GM12891 (cell line): ENCODE data around the gene RDH8. TPM values are rescaled to one million over a fixed set of nuclear protein-coding genes. Genes with fewer than 3 reads are reported as not detected.

Experiments
- DNase-seq: peaks from one replicate; pipeline ENCODE4 v3.0.0; 2011; ENCODE audit warnings: low spot score; ENCODE audit not compliant: insufficient read length
- FAIRE-seq: peaks from 2 replicates; lab custom pipeline; 2011; peaks lifted over from hg19 to GRCh38; lab: Jason Lieb, UNC
- PAX5 ChIP-seq: IDR thresholded peaks from 2 replicates; pipeline ENCODE4 v1.6.1; 2011; ENCODE audit warnings: low read length, moderate library complexity, mild to moderate bottlenecking; ENCODE audit not compliant: insufficient read depth, severe bottlenecking
- POLR2A ChIP-seq: IDR thresholded peaks from 2 replicates; pipeline ENCODE4 v1.6.1; 2011; ENCODE audit warnings: low read depth, low read length, control low read depth
- POLR2AphosphoS5 ChIP-seq: IDR thresholded peaks from 2 replicates; pipeline ENCODE4 v1.6.1; 2011; ENCODE audit warnings: low read depth, low read length, control low read depth
- POU2F2 ChIP-seq: IDR thresholded peaks from 2 replicates; pipeline ENCODE4 v1.6.1; 2011; ENCODE audit warnings: low read depth, mild to moderate bottlenecking, control low read depth, low read length, moderate library complexity
- SPI1 ChIP-seq: IDR thresholded peaks from 2 replicates; pipeline ENCODE4 v1.6.1; 2011; ENCODE audit warnings: low read depth, low read length, control low read depth
- TAF1 ChIP-seq: IDR thresholded peaks from 2 replicates; pipeline ENCODE4 v1.6.1; 2011; ENCODE audit warnings: low read depth, low read length, control low read depth
- polyA plus RNA-seq: library from polyadenylated mRNA; unstranded; fragments of >200 nt; gene quantifications from one replicate; pipeline ENCODE4 v1.2.1, GENCODE V29; 2012; ENCODE audit warnings: low read depth, missing spikeins, inconsistent platforms; ENCODE audit not compliant: missing spikeins

The RDH8 gene, protein sequence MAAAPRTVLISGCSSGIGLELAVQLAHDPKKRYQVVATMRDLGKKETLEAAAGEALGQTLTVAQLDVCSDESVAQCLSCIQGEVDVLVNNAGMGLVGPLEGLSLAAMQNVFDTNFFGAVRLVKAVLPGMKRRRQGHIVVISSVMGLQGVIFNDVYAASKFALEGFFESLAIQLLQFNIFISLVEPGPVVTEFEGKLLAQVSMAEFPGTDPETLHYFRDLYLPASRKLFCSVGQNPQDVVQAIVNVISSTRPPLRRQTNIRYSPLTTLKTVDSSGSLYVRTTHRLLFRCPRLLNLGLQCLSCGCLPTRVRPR
- polyA plus RNA-seq: 0.12 TPM

DNA sequence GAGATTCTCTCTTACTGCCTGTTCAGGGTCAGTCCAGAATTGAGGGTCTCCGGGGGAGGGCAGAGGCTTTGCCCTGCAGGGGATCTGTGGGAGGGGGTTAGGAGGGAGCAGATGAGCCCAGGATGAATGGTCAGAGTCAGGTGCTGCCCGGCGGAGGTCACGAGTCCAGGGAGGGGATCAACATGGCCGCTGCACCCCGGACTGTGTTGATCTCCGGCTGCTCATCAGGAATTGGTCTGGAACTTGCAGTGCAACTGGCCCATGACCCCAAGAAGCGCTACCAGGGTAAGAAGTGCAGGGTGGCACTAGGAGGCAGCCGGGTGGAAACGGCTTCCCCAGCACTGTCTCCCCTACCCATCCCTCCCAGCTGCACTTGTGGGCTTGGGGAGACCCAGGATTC lies at the start of gene RDH8:
TSS of gene RDH8 (plus strand) at position 168 of the 400 bp plus-strand sequence. CDS start at position 183, 15 bp downstream.
- FAIRE-seq: no peak
- DNase-seq: no peak
- TF ChIP-seq TAF1: no peak

DNA sequence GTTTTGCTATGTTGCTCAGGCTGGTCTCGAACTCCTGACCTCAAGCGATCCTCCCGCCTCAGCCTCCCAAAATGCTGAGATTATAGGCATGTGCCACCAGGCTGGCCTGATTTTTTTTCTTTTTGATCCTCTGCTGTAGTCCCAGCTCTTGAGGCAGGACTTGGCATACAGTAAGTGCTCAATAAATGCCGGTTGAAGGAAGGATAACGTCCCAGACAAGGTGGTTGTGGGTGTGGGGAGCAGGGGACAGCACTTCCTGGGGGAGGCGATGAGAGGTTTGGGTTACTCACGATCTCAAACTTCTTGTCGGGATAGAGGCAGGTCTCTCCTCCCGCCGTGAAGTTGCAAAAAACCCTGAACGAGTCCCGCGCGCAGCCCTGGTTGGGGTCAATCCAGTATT lies 47.3 kb upstream of the RDH8 start:
- DNase-seq (no peak), FAIRE-seq (no peak)
- TF ChIP-seq POLR2A: no peak
- TF ChIP-seq POU2F2: no peak
- TF ChIP-seq PAX5: no peak
- no peak for TF ChIP-seq TAF1
- no peak for TF ChIP-seq POLR2AphosphoS5
- TF ChIP-seq SPI1: no peak

DNA sequence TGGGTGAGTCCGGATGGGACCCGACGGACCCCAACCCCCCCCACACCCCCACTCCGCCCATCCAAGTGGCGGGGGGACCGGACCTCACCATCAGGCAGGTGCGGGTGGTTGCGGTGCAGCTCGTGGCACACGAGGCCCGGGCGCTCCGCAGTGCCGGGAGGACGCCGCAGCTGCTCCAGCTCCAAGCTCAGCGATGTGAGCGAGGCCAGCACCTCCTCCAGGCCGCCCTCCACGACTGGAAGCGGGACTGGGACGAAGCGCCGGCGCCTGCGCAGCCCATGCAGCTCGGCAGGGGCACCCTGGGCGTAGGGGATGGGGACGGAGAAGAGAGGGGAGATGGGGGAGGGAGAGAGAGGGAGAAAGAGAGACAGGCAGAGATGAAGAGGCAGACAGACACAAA lies 46.8 kb upstream of the RDH8 start:
- FAIRE-seq (no peak), DNase-seq (no peak)
- TF ChIP-seq PAX5 (no peak), POU2F2 (no peak), TAF1 (no peak), POLR2A (no peak), POLR2AphosphoS5 (no peak), SPI1 (no peak)

DNA sequence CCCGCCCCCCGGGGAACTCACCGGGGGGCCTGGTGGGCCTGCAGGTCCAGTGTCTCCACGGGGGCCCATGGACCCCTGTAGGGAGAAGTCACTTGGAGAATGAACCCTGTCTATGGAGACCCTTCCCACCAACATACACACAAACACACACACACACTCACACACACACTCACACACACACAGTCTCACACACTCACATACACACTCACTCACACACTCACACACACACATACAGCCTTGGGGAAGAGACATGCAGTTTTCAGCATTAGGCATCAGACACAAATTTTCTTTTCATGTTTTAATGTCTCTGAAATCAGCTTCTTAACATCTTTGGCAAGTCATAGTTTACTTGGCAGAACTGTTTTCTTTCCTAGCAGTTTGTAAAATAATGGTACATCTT lies 46.0 kb upstream of the RDH8 start:
- no peak for FAIRE-seq
- TF ChIP-seq POU2F2: no peak
- no peak for TF ChIP-seq TAF1
- no peak for DNase-seq

DNA sequence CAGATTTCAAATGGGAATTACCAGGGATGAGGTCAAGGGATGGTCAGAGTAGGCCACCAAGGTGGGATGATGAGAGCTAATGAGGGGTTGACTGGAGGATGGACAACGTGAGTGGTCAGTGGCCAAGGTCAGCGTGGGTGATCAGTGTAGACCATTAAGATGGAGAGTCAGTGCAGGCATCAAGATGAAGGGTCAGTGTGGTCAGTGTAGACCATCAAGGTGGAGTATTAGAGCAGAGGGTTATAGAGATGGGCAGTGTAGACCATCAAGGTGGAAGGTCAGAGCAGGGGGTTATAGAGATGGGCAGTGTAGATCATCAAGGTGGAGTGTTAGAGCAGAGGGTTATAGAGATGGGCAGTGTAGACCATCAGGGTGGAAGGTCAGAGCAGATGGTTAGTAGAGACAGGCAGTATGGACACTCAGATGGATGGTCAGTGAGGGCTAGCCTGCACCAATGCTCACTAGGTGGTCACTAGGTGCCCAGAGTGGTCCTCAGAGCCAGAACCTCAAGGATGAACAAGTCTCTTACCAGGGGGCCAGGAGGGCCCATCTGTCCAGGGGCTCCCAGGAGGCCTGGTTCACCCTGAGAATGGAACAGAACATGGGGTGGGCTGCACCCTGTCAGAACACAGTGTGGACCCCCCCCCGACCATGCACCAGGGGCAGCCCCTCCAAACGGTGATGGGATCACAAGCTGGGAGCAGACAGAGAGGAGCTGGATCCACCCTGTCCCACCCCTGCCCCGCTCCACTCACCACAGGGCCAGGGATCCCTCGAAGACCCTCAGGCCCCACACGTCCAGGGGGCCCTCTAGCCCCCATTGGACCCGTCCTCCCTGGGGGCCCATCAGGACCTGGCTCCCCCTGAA lies 44.2 kb upstream of the RDH8 start:
- no peak for FAIRE-seq
- TF ChIP-seq TAF1: no peak
- TF ChIP-seq POLR2AphosphoS5: no peak
- DNase-seq: no peak

DNA sequence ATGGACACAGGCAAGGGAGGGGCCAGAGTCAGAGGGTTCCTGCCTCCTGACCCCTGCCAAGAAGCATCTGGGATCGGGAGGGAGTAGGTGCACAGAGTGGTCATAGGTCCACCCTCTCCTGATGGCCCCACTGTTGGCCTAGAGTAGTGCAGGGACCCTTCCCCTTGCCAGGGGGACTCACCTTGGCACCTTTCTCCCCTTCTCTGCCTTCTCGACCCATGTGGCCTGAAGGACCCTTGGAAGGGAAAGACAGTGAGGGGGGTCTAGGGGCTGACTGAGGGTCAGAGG lies 43.7 kb upstream of the RDH8 start:
- DNase-seq (no peak), FAIRE-seq (no peak)
- TF ChIP-seq PAX5 (no peak), SPI1 (no peak), POU2F2 (no peak), POLR2AphosphoS5 (no peak), POLR2A (no peak), TAF1 (no peak)

DNA sequence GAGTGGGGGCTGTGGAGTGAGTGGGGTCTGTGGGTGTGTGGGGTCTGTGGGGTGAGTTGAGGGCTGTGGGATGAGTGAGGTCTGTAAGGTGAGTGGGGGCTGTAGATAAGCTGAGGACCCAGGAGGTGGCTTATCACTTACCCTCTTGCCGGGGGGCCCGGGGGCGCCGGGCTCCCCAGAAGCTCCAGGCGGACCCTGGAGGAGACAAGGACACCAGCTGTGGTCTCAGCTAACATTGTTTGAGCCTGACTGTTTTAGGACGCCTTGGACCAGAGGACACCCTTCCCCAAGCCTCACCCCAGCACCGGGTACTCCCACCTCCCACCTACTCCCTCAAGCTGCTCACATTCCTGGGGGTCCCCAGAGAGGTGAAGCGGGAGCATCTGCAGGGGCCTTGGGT lies 42.8 kb upstream of the RDH8 start:
- TF ChIP-seq POU2F2: no peak
- TF ChIP-seq TAF1: no peak
- TF ChIP-seq POLR2AphosphoS5: no peak
- no peak for TF ChIP-seq SPI1
- TF ChIP-seq PAX5: no peak
- no peak for TF ChIP-seq POLR2A
- no peak for DNase-seq

DNA sequence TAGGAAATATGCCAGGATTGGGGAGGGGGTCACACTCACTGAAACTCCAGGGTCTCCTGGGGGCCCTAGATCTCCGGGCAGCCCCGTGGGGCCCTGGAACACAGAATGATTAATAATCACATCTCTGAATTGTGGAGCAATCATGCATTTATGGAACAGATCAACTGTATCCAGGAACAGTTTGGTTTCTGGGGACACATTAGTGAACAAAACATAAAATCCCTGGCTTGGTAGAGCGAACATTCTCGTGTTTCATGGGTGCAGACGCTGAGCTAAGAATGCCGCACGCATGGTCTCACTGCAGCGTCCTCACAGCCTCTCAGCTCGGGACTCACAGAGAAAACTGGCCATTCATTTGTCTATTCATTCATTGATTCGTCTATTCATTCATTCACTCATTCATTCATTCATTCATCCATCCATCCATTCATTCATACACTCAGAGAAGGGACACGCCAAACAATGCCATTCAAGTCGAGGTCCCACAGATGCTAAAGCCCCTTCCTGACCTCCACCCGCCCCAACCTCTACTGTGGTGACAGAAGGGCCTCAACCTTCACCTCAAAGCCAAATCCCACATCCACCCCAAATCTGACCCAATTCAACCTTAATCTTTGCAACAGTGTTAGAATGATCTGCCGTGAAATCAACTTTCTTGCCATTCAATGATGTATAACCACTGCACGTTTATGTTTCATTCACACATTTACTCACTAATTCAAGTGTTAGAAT lies 42.0 kb upstream of the RDH8 start:
- no peak for TF ChIP-seq PAX5
- no peak for TF ChIP-seq POLR2AphosphoS5
- TF ChIP-seq TAF1: no peak
- no peak for TF ChIP-seq POLR2A
- no peak for TF ChIP-seq POU2F2
- no peak for TF ChIP-seq SPI1
- DNase-seq: no peak
- peak; percentile 77 for FAIRE-seq

More for the DNA sequence above, 42.8 kb upstream of the RDH8 start:
- no peak for FAIRE-seq

DNA sequence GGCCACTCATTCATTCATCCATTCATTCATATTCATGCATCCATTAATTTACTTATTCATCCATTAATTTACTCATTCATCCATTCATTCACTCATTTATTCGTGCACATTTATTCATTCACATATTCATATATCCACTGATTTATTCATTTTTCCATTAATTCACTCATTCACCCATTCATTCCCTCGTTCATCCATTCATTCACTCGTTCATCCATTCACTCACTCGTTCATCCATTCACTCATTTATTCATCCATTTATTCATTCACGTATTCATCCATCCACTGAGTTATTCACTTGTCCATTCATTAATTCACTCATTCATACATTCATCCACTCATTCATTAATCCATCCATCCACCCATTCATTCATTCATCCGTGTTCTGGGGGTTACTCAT lies 41.2 kb upstream of the RDH8 start:
- no peak for TF ChIP-seq PAX5
- no peak for FAIRE-seq
- DNase-seq: no peak

DNA sequence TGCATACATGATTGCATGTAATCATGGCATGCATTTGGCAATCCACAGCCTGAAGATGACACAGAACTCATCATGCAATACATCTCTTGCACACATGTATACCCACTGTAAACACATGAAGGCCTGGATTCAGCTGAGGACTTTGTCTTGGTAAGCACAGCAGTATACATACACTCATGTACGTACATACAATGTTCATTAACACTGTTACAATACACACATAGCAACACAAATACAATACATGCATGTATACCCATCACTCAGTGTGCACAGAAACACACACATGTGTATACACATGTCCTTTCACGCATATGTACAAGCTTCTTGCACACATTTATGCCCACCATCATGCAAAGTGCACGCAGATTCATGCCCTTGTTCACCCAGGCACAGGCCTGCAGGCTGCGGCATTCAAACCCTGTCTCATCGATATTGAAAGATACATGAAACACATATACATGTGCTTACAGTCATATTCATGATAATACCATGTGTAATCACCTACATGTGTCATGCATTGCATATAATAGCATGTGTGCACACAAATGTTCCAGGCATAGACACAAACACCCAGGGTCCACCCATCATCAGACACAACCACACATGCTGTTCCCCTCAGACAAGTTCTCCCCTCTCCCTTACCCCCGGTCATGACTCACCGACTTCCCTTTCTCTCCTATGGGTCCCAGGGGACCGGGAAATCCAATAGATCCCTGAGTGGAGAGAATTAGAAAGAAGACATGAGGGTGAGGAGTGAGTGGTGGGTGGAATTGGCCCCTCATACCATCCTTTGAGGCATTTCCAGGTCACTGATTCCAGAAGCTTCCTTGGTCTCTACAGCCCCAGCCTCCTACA lies 31.6 kb upstream of the RDH8 start:
- TF ChIP-seq PAX5: no peak
- no peak for TF ChIP-seq POU2F2
- TF ChIP-seq POLR2A: no peak
- no peak for TF ChIP-seq POLR2AphosphoS5
- no peak for TF ChIP-seq SPI1
- TF ChIP-seq TAF1: no peak
- DNase-seq (no peak), FAIRE-seq (peak; percentile 31)
